Nephron (organoid): Measurements from ENCODE around the gene CACNA1C.

Experiments used
- H3K27ac Mint-ChIP-seq, 3 experiments: 2 replicates each; pipeline ENCODE4 v1.8.0; 2020; ENCODE audit warnings: mixed read lengths in 3 of 3, mild to moderate bottlenecking in 2 of 3, moderate library complexity in 1 of 3
- H3K27me3 Mint-ChIP-seq: 2 replicates; pipeline ENCODE4 v1.8.0; 2021; ENCODE audit warnings: low read depth, mild to moderate bottlenecking, moderate library complexity, mixed read lengths
- H3K36me3 Mint-ChIP-seq: 2 replicates; pipeline ENCODE4 v1.8.0; 2020; ENCODE audit warnings: low read depth, mixed read lengths
- H3K4me1 Mint-ChIP-seq: 2 replicates; pipeline ENCODE4 v1.8.0; 2020; ENCODE audit warnings: mixed read lengths
- H3K4me3 Mint-ChIP-seq, 3 experiments: 2 replicates each; pipeline ENCODE4 v1.8.0; 2020; ENCODE audit warnings: mild to moderate bottlenecking in 3 of 3, mixed read lengths in 3 of 3, moderate library complexity in 2 of 3
- H3K9me3 Mint-ChIP-seq: 2 replicates; pipeline ENCODE4 v1.8.0; 2020; ENCODE audit warnings: mixed read lengths
- CTCF ChIP-seq, 3 experiments: fragments of 200-600 bp; sonication (generic); IDR thresholded peaks; one replicate each; pipeline ENCODE4 v1.5.0; 2021; ENCODE audit warnings: antibody characterized with exemption in 3 of 3; ENCODE audit not compliant: unreplicated experiment in 3 of 3

The CACNA1C gene

DNA sequence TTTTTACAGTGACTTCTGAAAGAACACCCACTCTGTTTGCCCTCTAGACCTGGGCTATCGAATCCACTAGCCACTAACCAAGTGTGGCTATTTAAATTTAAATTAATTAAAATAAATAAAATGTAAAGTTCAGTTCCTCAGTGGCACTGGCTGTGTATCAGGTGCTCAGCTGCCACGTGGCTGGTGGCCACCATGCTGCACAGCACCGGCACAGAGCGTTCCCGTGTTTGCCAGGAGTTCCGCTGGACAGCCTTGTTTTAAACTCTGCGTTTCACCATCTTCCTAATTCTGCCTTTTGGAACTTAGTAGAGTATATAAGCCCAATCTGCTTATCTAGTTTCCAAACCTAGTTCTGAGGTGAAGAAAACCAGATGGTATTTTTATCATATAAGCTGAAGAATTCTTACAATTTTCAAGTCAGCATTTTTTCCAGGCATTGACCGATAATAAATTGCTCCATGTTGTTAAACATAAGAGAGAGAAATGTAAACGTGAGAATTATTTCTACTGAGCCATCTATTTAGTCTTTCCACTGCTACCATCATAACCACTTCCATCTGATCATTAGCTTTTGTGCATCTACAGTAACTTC, 339.0 kb downstream of the CACNA1C start:
- TF ChIP-seq CTCF (IDR thresholded peaks at IDR 0.05; ENCODE audit: unreplicated experiment in 3 of 3): no peak
- Mint-ChIP-seq H3K4me3 (no peak overlapping the region), H3K9me3 (no peaks in the 10 kb centered on the region), H3K4me1 (peaks cover 30% of the 10 kb centered on the region), H3K27me3 (peaks cover 5% of the 10 kb centered on the region), H3K36me3 (no peaks in the 10 kb centered on the region), H3K27ac (peak overlapping the region in 2 of 3 experiments; percentile 47 to 69)

DNA sequence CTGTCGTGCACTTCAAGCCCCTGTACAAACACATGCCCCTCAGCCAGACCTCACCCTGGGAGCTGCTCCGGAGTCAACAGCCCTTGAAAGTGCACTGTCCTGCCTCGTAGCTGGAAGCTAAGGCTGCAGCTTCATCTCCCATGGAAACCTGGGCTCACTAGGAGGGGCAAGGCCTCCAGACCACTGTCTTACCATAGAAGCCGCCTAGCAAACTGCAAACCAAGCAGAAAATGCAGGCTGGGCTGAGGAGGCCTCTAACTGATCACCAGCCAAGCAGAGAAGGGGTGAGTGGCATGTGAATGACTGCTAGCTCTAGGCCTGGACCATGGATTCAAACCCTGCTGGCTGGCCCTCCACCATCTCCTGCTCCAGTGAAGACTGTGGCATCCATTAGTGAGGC, 340.2 kb downstream of the CACNA1C start:
- peaks cover 32% of the 10 kb centered on the region for H3K4me1 Mint-ChIP-seq
- no peak for TF ChIP-seq CTCF (IDR thresholded peaks at IDR 0.05; ENCODE audit: unreplicated experiment in 3 of 3)
- H3K27me3 Mint-ChIP-seq: peaks cover 5% of the 10 kb centered on the region
- no peaks in the 10 kb centered on the region for H3K36me3 Mint-ChIP-seq
- H3K4me3 Mint-ChIP-seq: no peak overlapping the region
- H3K9me3 Mint-ChIP-seq: no peaks in the 10 kb centered on the region
- peak overlapping the region in 1 of 3 experiments; percentile 47 for H3K27ac Mint-ChIP-seq

- Mint-ChIP-seq H3K4me3 (no peak overlapping the region), H3K36me3 (no peaks in the 10 kb centered on the region), H3K27me3 (peaks cover 6% of the 10 kb centered on the region), H3K27ac (no peak overlapping the region), H3K4me1 (peaks cover 36% of the 10 kb centered on the region), H3K9me3 (no peaks in the 10 kb centered on the region)
- TF ChIP-seq CTCF (IDR thresholded peaks at IDR 0.05; ENCODE audit: unreplicated experiment in 3 of 3): no peak
Measured at GRCh38 chr12:2393996-2394395, 341.2 kb downstream of the CACNA1C start.

DNA sequence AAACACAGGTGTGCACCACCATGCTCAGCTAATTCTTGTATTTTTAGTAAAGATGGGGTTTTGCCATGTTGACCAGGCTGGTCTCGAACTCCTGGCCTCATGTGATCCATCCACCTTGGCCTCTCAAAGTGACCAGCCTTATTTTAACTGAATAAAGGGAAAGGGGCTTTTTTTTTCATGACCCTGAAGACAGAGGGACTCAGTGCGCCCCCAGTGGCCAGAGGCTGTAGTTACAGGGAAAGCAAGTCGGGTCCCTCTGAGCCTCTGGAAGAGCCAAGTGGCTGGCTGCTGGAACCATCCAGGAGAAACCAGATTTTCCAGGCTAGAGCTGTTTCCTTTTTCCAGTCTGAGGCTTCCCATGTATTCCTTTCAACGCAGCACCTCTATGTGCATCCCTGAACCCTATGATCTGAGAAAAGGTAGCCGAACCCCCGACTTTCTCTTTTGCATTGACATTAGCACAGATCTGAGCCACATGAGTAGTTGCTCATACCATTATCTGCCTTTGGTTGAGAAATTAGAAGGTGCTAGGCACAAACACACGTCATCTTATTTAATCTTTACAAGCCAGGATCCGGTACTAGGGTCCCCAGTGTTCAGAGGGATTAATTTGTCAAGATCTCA, 342.7 kb downstream of the CACNA1C start:
- peak; percentile 78 to 88 (median 84) for TF ChIP-seq CTCF (IDR thresholded peaks at IDR 0.05; ENCODE audit: unreplicated experiment in 3 of 3)
- peaks cover 8% of the 10 kb centered on the region for H3K27me3 Mint-ChIP-seq
- peak overlapping the region in 2 of 3 experiments; percentile 61 to 81 for H3K27ac Mint-ChIP-seq
- H3K36me3 Mint-ChIP-seq: peaks cover 4% of the 10 kb centered on the region
- peaks cover 6% of the 10 kb centered on the region for H3K9me3 Mint-ChIP-seq
- peaks cover 32% of the 10 kb centered on the region for H3K4me1 Mint-ChIP-seq
- no peak overlapping the region for H3K4me3 Mint-ChIP-seq

GRCh38 chr12:2396448-2396871, 343.7 kb downstream of the CACNA1C start:
- Mint-ChIP-seq H3K36me3 (peaks cover 4% of the 10 kb centered on the region), H3K27ac (peak overlapping the region in 2 of 3 experiments; percentile 61 to 81), H3K9me3 (peaks cover 6% of the 10 kb centered on the region), H3K4me1 (peaks cover 22% of the 10 kb centered on the region), H3K4me3 (no peak overlapping the region), H3K27me3 (peaks cover 6% of the 10 kb centered on the region)
- TF ChIP-seq CTCF (IDR thresholded peaks at IDR 0.05; ENCODE audit: unreplicated experiment in 3 of 3): no peak
